NCI-H748 (cell line): ENCODE measurements around the gene FBLIM1.
"Not testable (repeated sequence)": the region's sequence is repeated elsewhere in the genome, so short reads cannot be mapped to it uniquely, and the experiment has no call there.

ENCODE experiments used
- DNase-seq: peaks from one replicate; lab custom pipeline; 2025; ENCODE audit not compliant: unreplicated experiment; lab: John Stamatoyannopoulos, UW

The FBLIM1 gene

GRCh38 chr1:15807121-15807520 lies 48.5 kb downstream of the FBLIM1 start:
- DNase-seq, result no peak

- DNase-seq, result not testable (repeated sequence)
These were observed 49.0 kb downstream of the FBLIM1 start, which contains the start of gene UQCRHL for GRCh38 chr1:15807549-15807948. Gene UQCRHL (minus strand): TSS chr1:15807649. CDS start chr1:15807649, 0 bp downstream.

- no peak for DNase-seq
These were observed 50.4 kb downstream of the FBLIM1 start for GRCh38 chr1:15808955-15809354.

GRCh38 chr1:15810073-15810472 lies 51.5 kb downstream of the FBLIM1 start:
- no peak for DNase-seq

- DNase-seq, result no peak
These were observed 58.1 kb downstream of the FBLIM1 start for GRCh38 chr1:15816674-15817073.

GRCh38 chr1:15820478-15820877 lies 61.9 kb downstream of the FBLIM1 start:
- no peak for DNase-seq

GRCh38 chr1:15825800-15826199 lies 67.2 kb downstream of the FBLIM1 start:
- DNase-seq, result no peak

GRCh38 chr1:15826810-15827507 lies 68.4 kb downstream of the FBLIM1 start:
- no peak for DNase-seq

- not testable (repeated sequence) for DNase-seq
These were observed 69.0 kb downstream of the FBLIM1 start for GRCh38 chr1:15827567-15827966.

GRCh38 chr1:15828931-15829330 lies 70.3 kb downstream of the FBLIM1 start:
- DNase-seq, result not testable (repeated sequence)

- DNase-seq, result no peak
These were observed 71.7 kb downstream of the FBLIM1 start for GRCh38 chr1:15830258-15830657.

- peak; percentile 70 for DNase-seq
These were observed 74.6 kb downstream of the FBLIM1 start for GRCh38 chr1:15833069-15833679.

- DNase-seq, result peak; percentile 36
These were observed 75.3 kb downstream of the FBLIM1 start for GRCh38 chr1:15833842-15834405.

- peak; percentile 95 for DNase-seq
These were observed 76.0 kb downstream of the FBLIM1 start for GRCh38 chr1:15834406-15835204.

- DNase-seq, result no peak
These were observed 76.7 kb downstream of the FBLIM1 start for GRCh38 chr1:15835205-15835740.

- DNase-seq, result peak; percentile 98
These were observed 77.3 kb downstream of the FBLIM1 start for GRCh38 chr1:15835741-15836510.
